ENCODE measurements around the gene DOCK2.

DNA sequence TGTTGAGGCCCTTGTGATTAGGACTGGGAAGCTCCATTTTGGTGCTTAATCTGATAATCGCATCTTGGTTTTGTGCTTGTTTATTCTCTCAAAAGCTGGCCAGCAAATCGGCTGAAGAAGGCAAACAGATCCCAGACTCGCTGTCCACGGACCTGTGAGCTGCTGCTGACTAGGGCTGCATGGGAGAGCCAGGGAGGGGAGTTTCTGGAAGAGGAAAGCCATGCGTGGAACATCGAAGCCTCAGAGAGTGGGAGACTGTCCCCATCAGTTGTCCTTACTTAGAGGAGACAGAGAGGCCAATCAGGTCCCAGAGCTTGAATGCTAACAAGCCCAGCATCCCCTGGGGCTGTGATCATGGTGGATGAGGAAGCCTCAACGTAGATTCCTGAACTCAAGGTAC, 445.6 kb downstream of the DOCK2 start:
- TF ChIP-seq, protein P1, sequence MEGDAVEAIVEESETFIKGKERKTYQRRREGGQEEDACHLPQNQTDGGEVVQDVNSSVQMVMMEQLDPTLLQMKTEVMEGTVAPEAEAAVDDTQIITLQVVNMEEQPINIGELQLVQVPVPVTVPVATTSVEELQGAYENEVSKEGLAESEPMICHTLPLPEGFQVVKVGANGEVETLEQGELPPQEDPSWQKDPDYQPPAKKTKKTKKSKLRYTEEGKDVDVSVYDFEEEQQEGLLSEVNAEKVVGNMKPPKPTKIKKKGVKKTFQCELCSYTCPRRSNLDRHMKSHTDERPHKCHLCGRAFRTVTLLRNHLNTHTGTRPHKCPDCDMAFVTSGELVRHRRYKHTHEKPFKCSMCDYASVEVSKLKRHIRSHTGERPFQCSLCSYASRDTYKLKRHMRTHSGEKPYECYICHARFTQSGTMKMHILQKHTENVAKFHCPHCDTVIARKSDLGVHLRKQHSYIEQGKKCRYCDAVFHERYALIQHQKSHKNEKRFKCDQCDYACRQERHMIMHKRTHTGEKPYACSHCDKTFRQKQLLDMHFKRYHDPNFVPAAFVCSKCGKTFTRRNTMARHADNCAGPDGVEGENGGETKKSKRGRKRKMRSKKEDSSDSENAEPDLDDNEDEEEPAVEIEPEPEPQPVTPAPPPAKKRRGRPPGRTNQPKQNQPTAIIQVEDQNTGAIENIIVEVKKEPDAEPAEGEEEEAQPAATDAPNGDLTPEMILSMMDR (conservative IDR thresholded peaks at IDR 0.05; ENCODE audit: low read length) = no peak
- TF ChIP-seq EZH2phosphoT487 (IDR thresholded peaks at IDR 0.05; ENCODE audit: borderline replicate concordance) = no peak

Data from Loucy (cell line).